Measurements from ENCODE around the gene CPN2. TPM values are rescaled to one million over a fixed set of nuclear protein-coding genes. Genes with fewer than 3 reads are reported as not detected.

The CPN2 gene
- total and polyA plus RNA-seq, 2 of the 8 experiments (the other 6 are each of a cell fraction or from before 2014, with no cell fraction given): 0.03 TPM; not detected in 1

DNA sequence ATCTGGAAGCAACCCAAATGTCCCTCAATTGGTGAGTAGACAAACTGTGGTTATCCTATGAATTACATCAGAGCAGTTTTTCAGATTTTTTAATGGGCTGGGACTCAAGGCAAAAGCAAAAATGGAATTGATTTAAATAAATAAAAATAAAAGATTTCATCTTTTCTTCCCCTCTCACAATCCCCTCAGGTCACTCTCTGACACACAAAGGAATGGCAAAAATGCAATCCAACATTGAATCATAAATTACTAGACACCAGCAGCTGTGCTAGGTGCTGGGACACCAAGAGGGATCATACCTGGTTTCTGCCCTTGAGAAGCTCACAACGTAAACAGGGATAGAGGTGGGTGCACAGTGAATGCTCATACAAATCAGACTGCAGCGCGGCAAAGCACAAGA, 58.8 kb downstream of the CPN2 start:
- Histone ChIP-seq H2BK120ac (replicated peaks; ENCODE audit: low read depth, low read length) (peak overlapping the region; percentile 38), H2BK5ac (ENCODE audit: low read depth, low read length) (no peak overlapping the region; the same call in 1 of the 2 replicates), H3K9ac (replicated peaks in 1 of 4; ENCODE audit: extremely low read depth in 1 of 4, low read depth in 3 of 4, low read length in 3 of 4) (no peak overlapping the region), H3K18ac (ENCODE audit: extremely low read depth, low read length) (no peak overlapping the region), H2AK5ac (ENCODE audit: low read depth, low read length) (peak overlapping the region; percentile 65; the same call in 1 of the 2 replicates), H3K9me3 (ENCODE audit: insufficient read depth in 2 of 2, low read depth in 1 of 2, low read length in 1 of 2) (no peaks in the 10 kb centered on the region), H4K5ac (ENCODE audit: insufficient read length, low read depth, low read length) (no peak overlapping the region), H3K27ac (ENCODE audit: low read depth, low read length) (no peak overlapping the region), H4K20me1 (replicated peaks in 1 of 2; ENCODE audit: control insufficient read depth in 1 of 2, insufficient read depth in 2 of 2, low read length in 2 of 2) (no peaks in the 10 kb centered on the region), H2BK20ac (ENCODE audit: low read length) (peak overlapping the region; percentile 80; the same call in 1 of the 2 replicates), H3K79me1 (ENCODE audit: low read depth, low read length) (no peaks in the 10 kb centered on the region), H3K4me1 (replicated peaks in 1 of 4; ENCODE audit: control insufficient read depth in 3 of 4, insufficient read depth in 4 of 4, low read length in 3 of 4) (peaks cover 16 to 27% (median 18%) of the 10 kb centered on the region in 4 experiments; a peak in 6 of 7 replicates), H3K4ac (replicated peaks; ENCODE audit: insufficient read length, low read depth, low read length) (peak overlapping the region; percentile 57), H3K36me3 (ENCODE audit: control insufficient read depth in 2 of 4, insufficient read depth in 4 of 4, low read length in 3 of 4) (no peaks in the 10 kb centered on the region), H2BK15ac (ENCODE audit: low read length) (peak overlapping the region; percentile 88; the same call in 1 of the 2 replicates), H3K56ac (replicated peaks; ENCODE audit: insufficient read length, low read depth, low read length) (no peak overlapping the region), H3K79me2 (ENCODE audit: control insufficient read depth in 1 of 2, insufficient read depth in 2 of 2, low read length in 2 of 2) (no peaks in the 10 kb centered on the region), H2AFZ (ENCODE audit: low read length) (no peak overlapping the region), H3K27me3 (replicated peaks in 1 of 4; ENCODE audit: control insufficient read depth in 3 of 4, extremely low read depth in 1 of 4, insufficient read depth in 3 of 4, low read length in 3 of 4) (peaks cover 0 to 3% (median 0%) of the 10 kb centered on the region in 4 experiments; a peak in 1 of 7 replicates), H2BK12ac (ENCODE audit: low read depth, low read length) (peak overlapping the region; percentile 12), H3K14ac (ENCODE audit: insufficient read length) (no peak overlapping the region), H4K8ac (ENCODE audit: extremely low read depth, insufficient read depth, low read length) (no peak overlapping the region), H3K4me2 (ENCODE audit: insufficient read depth in 1 of 2, low read depth in 2 of 2, low read length in 2 of 2) (no peak overlapping the region), H3K23ac (ENCODE audit: insufficient read length) (no peak overlapping the region), H3K4me3 (ENCODE audit: extremely low read depth in 1 of 4, insufficient read depth in 2 of 4, low read depth in 3 of 4, low read length in 4 of 4) (no peak overlapping the region), H4K91ac (replicated peaks; ENCODE audit: insufficient read length, low read length) (peak overlapping the region; percentile 92), H3K23me2 (ENCODE audit: low read depth, low read length) (no peaks in the 10 kb centered on the region; the same call in 1 of the 2 replicates)
- FAIRE-seq: no peak
- no peak for DNase-seq (ENCODE audit: low read depth in 1 of 2, low spot score in 2 of 2)
- TF ChIP-seq EGR1 (IDR thresholded peaks at IDR 0.05; ENCODE audit: borderline replicate concordance, low read depth, low read length) (no peak), KDM4A (IDR thresholded peaks at IDR 0.05; ENCODE audit: low read depth, low read length, severe bottlenecking) (no peak), TBP (IDR thresholded peaks at IDR 0.05; ENCODE audit: low read depth, low read length) (no peak), TCF12 (IDR thresholded peaks at IDR 0.05; ENCODE audit: low read depth, low read length) (no peak)
- WGBS, 2 experiments (ENCODE audit: extremely low coverage in 1 of 2, insufficient coverage in 1 of 2, insufficient read length in 1 of 2, insufficient replicate concordance in 2 of 2, low coverage in 1 of 2, low lambda C conversion rate in 2 of 2, missing lambda C conversion rate in 1 of 2): 86% methylated on average over 3 of the region's 3 CpGs; no CpG with 5 or more reads in 1 of the 2 experiments
- ChIA-PET CTCF (ENCODE audit: partially characterized antibody) (interaction anchor here (1.0 kb wide), 1 partner anchor 44 kb away, joined by 3 read pairs; no protein-coding TSS in a partner anchor), POLR2A (ENCODE audit: partially characterized antibody) (interaction anchor here (1.7 kb wide), 1 partner anchor 21 kb away, joined by 4 read pairs; no protein-coding TSS in a partner anchor)

Data from H1 (cell line).